Measurements from ENCODE around the gene KDF1. TPM values are rescaled to one million over a fixed set of nuclear protein-coding genes. Genes with fewer than 3 reads are reported as not detected.

Gene KDF1
- total and polyA plus RNA-seq, 2 of the 13 experiments (the other 11 are each of a cell fraction or from before 2014, with no cell fraction given): 1.9 to 4.9 TPM

- TF ChIP-seq JDP2 (CRISPR knock-in tag; IDR thresholded peaks at IDR 0.05; ENCODE audit: borderline replicate concordance): no peak
- TF ChIP-seq ZMAT3 (CRISPR knock-in tag; conservative IDR thresholded peaks at IDR 0.05): no peak
- peak; percentile 30; the same call in 1 of the 2 replicates for TF ChIP-seq KLF12 (CRISPR knock-in tag; IDR thresholded peaks at IDR 0.05; ENCODE audit: borderline replicate concordance)
- TF ChIP-seq DMAP1 (CRISPR knock-in tag; IDR thresholded peaks at IDR 0.05): no peak
- no peak for TF ChIP-seq ZHX2 (IDR thresholded peaks at IDR 0.05; ENCODE audit: low read depth)
- no peak for TF ChIP-seq ZHX2 (CRISPR knock-in tag; IDR thresholded peaks at IDR 0.05; ENCODE audit: borderline replicate concordance)
- no peak for TF ChIP-seq ZNF44 (CRISPR knock-in tag; IDR thresholded peaks at IDR 0.05)
- no peak for TF ChIP-seq CREB3 (CRISPR knock-in tag; IDR thresholded peaks at IDR 0.05)
- no peak for TF ChIP-seq ETV6 (CRISPR knock-in tag; conservative IDR thresholded peaks at IDR 0.05)
- no peak for TF ChIP-seq ATF5 (CRISPR knock-in tag; IDR thresholded peaks at IDR 0.05; ENCODE audit: low read depth)
- 0 out of 2 replicates have a peak, but pooled peaks have one; percentile 14 for TF ChIP-seq FOXO1 (CRISPR knock-in tag; IDR thresholded peaks at IDR 0.05)
- no peak for TF ChIP-seq RAD51 (IDR thresholded peaks at IDR 0.05; ENCODE audit: borderline replicate concordance)
- no peak; the same call in 1 of the 2 replicates for TF ChIP-seq UBTF (CRISPR knock-in tag; IDR thresholded peaks at IDR 0.05)
- no peak for TF ChIP-seq CBFB (CRISPR knock-in tag; IDR thresholded peaks at IDR 0.05)
- no peak for TF ChIP-seq BHLHE40 (IDR thresholded peaks at IDR 0.05; ENCODE audit: low read length)
- TF ChIP-seq BRF2 (CRISPR knock-in tag; IDR thresholded peaks at IDR 0.05): no peak
- TF ChIP-seq ZFP90 (CRISPR knock-in tag; IDR thresholded peaks at IDR 0.05; ENCODE audit: borderline replicate concordance): no peak
- 0 out of 2 replicates have a peak, but pooled peaks have one; percentile 72 for TF ChIP-seq ZNF205 (CRISPR knock-in tag; IDR thresholded peaks at IDR 0.05)
- 0 out of 2 replicates have a peak, but pooled peaks have one; percentile 15 for TF ChIP-seq BCL6 (CRISPR knock-in tag; IDR thresholded peaks at IDR 0.05)
These were observed at the start of gene KDF1 (continued) for GRCh38 chr1:26959722-26960624.
